SH-SY5Y (cell line): ENCODE results near the gene PHACTR3.

Experiments used
- GATA2 ChIP-seq: IDR thresholded peaks from 2 replicates; pipeline ENCODE4 v1.6.1; 2011; ENCODE audit warnings: mild to moderate bottlenecking, low read depth, low read length
- GATA3 ChIP-seq: IDR thresholded peaks from 2 replicates; pipeline ENCODE4 v1.6.1; 2011; ENCODE audit warnings: low read depth, mild to moderate bottlenecking, low read length, moderate library complexity

DNA sequence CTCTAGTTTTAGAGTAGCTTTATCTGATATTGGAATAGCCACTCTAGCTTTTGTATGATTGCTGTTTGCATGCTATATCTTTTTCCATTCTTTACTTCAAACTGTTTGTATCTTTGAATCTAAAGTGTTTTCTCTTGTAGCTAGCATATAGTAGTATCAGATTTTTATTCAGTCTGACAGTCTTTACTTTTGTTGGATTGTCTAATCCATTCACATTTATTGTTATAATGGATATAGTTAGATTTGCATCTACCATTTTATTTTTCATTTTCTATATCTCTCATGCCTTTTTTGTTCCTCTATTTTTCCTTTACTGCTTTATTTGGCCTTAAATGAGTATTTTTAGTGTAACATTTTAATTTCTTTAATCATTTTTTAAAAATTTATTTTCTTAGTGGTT lies 52.1 kb downstream of the PHACTR3 start:
- TF ChIP-seq GATA2 = no peak
- TF ChIP-seq GATA3 = no peak
